ENCODE data around the gene SDC3. TPM values are rescaled to one million over a fixed set of nuclear protein-coding genes. Genes with fewer than 3 reads are reported as not detected.

Gene SDC3
- total RNA-seq, 1 donor from 2014 or later = 51.9 TPM

GRCh38 chr1:30874176-30874575 lies 34.4 kb downstream of the SDC3 start:
- no peak for TF ChIP-seq CTCF (IDR thresholded peaks at IDR 0.05)
- peaks cover 7 to 23% of the 10 kb centered on the region in 2 donors for H3K4me1 ChIP-seq
- no peak for DNase-seq (ENCODE audit: low spot score in 2 of 2)
- no peaks in the 10 kb centered on the region for H3K27me3 ChIP-seq
- intact Hi-C loops (cut with DNase I) = no loop called here
- no peak overlapping the region for H3K27ac ChIP-seq
- no peak overlapping the region for H3K4me3 ChIP-seq
- peaks cover 41 to 54% of the 10 kb centered on the region in 2 donors for H3K36me3 ChIP-seq
- H3K9me3 ChIP-seq = no peaks in the 10 kb centered on the region

- no peaks in the 10 kb centered on the region for H3K27me3 ChIP-seq
- H3K4me3 ChIP-seq = no peak overlapping the region
- peaks cover 41 to 54% of the 10 kb centered on the region in 2 donors for H3K36me3 ChIP-seq
- intact Hi-C loops (cut with DNase I) = no loop called here
- H3K27ac ChIP-seq = no peak overlapping the region
- H3K9me3 ChIP-seq = no peaks in the 10 kb centered on the region
- DNase-seq (ENCODE audit: low spot score in 2 of 2) = no peak
- no peak for TF ChIP-seq CTCF (IDR thresholded peaks at IDR 0.05)
- peaks cover 7 to 10% of the 10 kb centered on the region in 2 donors for H3K4me1 ChIP-seq
Measured at GRCh38 chr1:30872948-30873263, 35.7 kb downstream of the SDC3 start.

DNA sequence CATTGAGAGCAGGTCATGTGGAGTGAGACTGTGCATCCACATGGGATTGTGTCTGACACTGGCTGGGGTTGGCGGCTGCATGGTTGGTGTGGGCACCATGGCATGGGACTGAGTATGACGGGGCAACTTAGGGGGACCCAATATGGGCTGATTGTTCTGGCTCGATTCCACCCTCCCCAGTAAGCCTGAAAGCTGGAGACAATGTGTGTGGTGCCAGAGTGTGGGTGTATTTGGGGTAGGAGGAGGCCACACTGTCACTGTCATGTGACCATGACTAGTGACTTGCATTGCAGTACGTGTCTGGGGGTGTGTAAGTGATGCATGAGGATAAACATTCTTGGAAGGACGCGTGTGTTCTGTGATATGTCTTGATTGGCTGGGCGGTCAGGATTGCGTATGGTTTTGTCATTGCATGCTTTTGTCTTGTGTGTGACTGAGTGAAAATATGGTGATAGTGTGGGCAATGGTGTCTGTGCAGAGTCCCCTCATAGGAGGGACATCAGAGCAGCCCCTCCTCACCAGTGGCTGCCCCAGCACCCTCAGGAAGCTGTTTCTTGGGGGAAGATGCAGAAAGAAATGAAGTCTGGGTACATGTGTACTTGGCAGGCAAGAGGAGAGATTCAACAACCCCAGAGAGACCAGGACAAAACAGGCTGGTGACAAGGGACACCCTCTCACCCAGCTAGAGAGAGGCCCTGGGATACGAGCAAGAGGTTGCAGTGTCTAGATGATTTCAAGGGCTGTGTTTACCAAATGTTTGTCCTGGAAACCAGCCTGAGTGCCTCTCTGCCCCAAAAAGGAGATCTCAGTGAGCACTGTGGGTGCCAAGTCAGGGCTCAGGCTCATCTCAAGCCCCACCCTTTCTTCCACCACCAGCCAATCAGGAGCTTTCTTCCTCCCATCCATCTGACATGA lies 36.3 kb downstream of the SDC3 start:
- no peak for TF ChIP-seq CTCF (IDR thresholded peaks at IDR 0.05)
- Histone ChIP-seq H3K27ac (no peak overlapping the region), H3K4me3 (no peak overlapping the region), H3K9me3 (no peaks in the 10 kb centered on the region), H3K27me3 (no peaks in the 10 kb centered on the region), H3K36me3 (peaks cover 41 to 54% of the 10 kb centered on the region in 2 donors), H3K4me1 (peaks cover 4 to 5% of the 10 kb centered on the region in 2 donors)
- no peak for DNase-seq (ENCODE audit: low spot score in 2 of 2)
- intact Hi-C loops (cut with DNase I) = no loop called here

DNA sequence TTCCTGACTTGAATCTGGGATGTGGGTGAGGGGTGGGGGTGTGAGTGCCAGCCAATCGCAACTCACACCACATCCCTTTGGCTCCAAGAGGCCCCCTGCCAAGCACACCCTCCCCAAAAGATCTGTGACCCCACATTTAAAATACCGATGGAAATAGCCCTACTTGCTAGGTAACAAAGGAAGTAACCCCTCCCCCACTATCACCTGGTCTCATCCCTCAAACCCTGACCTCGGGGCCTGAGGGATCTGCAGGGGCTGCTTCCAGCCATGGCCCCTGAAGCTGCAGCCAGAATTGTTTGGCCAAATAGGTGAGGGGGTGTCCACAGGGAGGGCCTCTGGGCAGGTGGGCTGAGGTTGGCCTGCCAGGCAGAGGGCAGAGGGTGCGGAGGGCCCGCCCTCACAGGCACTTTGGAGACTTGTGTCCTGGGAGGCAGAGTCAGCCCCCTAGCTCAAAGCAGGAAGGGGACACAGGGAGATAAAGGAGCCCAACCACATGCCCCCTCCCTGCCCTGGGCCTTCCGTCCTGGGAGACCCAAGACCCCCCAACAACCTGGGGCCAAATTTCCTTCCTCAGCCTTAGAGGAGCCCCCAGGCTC lies 37.2 kb downstream of the SDC3 start:
- TF ChIP-seq CTCF (IDR thresholded peaks at IDR 0.05) = no peak
- no peak overlapping the region for H3K4me3 ChIP-seq
- H3K36me3 ChIP-seq = peaks cover 34 to 49% of the 10 kb centered on the region in 2 donors
- no peaks in the 10 kb centered on the region for H3K9me3 ChIP-seq
- no peak for DNase-seq (ENCODE audit: low spot score in 2 of 2)
- H3K4me1 ChIP-seq = no peaks in the 10 kb centered on the region
- H3K27me3 ChIP-seq = no peaks in the 10 kb centered on the region
- intact Hi-C loops (cut with DNase I) = no loop called here
- H3K27ac ChIP-seq = no peak overlapping the region

DNA sequence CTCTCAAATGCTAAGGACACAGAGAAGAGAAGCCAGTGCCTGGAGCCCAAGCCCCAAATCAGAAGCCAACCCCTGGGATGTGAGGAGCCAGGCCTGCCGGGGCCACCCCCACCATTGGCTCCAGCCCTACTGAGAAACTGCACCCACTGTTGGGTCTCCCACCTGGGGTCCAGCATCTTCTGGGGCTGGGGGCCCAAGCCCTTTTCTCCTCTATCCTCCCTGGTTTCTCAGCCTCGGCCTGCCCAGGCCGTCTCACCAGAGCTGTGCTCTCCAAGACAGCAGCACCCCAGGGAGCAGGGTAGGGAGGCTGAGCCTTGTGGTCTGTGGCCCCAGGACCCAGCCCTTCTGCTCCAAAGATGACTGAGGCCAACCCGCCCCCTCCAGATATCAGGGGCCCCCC lies 37.9 kb downstream of the SDC3 start:
- Histone ChIP-seq H3K4me3 (no peak overlapping the region), H3K36me3 (peaks cover 31 to 44% of the 10 kb centered on the region in 2 donors), H3K4me1 (no peaks in the 10 kb centered on the region), H3K27ac (no peak overlapping the region), H3K9me3 (no peaks in the 10 kb centered on the region), H3K27me3 (no peaks in the 10 kb centered on the region)
- intact Hi-C loops (cut with DNase I) = no loop called here
- TF ChIP-seq CTCF (IDR thresholded peaks at IDR 0.05) = no peak
- no peak for DNase-seq (ENCODE audit: low spot score in 2 of 2)

Measured in ascending aorta (tissue), 2 donors.